ENCODE data around the gene CALM1.

GRCh38 chr14:90449411-90449810 lies 52.6 kb downstream of the CALM1 start:
- TF ChIP-seq CTCF (IDR thresholded peaks at IDR 0.05; ENCODE audit: low read depth, low read length, missing input control), result no peak
- no peak for TF ChIP-seq ATF3 (IDR thresholded peaks at IDR 0.05)
- TF ChIP-seq TAF1 (conservative IDR thresholded peaks at IDR 0.05), result no peak
- no peak for TF ChIP-seq MAX (IDR thresholded peaks at IDR 0.05)
- TF ChIP-seq YY1 (IDR thresholded peaks at IDR 0.05), result no peak
- TF ChIP-seq EGR1 (IDR thresholded peaks at IDR 0.05; ENCODE audit: low read depth in 2 of 2), result no peak
- TF ChIP-seq NR2F2 (IDR thresholded peaks at IDR 0.05), result no peak
- no peak for TF ChIP-seq SP1 (IDR thresholded peaks at IDR 0.05)
- no peak for TF ChIP-seq HNF4A (conservative IDR thresholded peaks at IDR 0.05)
